Measurements from ENCODE around the gene SPARC.

GRCh38 chr5:151683444-151683843, 3.3 kb downstream of the SPARC start:
- TF ChIP-seq POLR2A (IDR thresholded peaks at IDR 0.05) (no peak), CTCF (IDR thresholded peaks at IDR 0.05) (no peak)
